Camera-type eye (tissue), 1 donor: ENCODE data around the gene CFAP73. TPM values are rescaled to one million over a fixed set of nuclear protein-coding genes. Genes with fewer than 3 reads are reported as not detected.

ENCODE experiments used
- total RNA-seq: library from RNA; depleted of rRNA; stranded (reverse); fragments of >200 nt; gene quantifications from one replicate; pipeline ENCODE4 v1.2.3, GENCODE V29; 2014

Gene CFAP73
- total RNA-seq = not detected

DNA sequence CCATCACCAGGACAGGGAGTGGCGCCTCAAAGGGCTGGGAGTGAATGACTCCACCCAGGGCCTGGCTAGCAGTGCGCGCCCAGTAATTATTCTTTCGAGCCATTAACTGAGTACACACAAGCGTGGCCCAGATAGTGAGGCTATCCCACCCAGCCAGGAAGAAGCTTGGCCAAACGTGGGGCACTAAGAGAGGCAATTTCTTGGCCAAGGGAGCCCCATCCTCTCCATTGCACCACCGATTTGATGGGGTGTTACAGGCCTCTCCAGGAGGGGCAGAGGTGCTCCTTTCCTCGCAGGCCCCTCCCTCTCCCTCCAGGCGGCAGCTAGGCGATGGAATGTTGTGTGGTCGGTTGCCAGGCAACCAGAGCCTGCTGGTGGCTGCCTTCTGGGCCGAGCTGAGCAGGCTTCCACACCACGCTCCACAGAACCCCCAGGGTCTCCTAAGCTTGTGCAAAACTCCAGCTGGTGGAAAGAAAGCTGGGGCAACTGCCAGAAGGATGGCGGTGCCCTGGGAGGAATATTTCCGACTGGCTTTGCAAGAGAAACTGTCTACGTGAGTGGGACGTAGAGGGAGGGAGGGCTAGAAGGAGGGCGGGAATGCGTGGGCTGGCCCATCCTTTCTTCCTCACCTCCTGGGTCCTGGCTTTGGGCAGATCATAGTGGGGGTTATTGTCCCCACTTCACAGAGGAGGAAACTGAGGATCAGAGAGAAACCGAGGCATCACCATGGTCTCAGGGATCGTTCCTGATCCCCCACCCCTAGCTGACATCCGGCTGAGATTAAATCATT lies at the start of gene CFAP73:
TSS of gene CFAP73 (plus strand) at position 364 of the 790 bp plus-strand sequence. CDS start at position 498, 134 bp downstream.

GRCh38 chr12:113135178-113136127 lies 14.1 kb upstream of the CFAP73 start, which contains the start of gene RASAL1:
Gene RASAL1 (minus strand): TSS chr12:113135761. CDS start chr12:113135462, 299 bp downstream.

DNA sequence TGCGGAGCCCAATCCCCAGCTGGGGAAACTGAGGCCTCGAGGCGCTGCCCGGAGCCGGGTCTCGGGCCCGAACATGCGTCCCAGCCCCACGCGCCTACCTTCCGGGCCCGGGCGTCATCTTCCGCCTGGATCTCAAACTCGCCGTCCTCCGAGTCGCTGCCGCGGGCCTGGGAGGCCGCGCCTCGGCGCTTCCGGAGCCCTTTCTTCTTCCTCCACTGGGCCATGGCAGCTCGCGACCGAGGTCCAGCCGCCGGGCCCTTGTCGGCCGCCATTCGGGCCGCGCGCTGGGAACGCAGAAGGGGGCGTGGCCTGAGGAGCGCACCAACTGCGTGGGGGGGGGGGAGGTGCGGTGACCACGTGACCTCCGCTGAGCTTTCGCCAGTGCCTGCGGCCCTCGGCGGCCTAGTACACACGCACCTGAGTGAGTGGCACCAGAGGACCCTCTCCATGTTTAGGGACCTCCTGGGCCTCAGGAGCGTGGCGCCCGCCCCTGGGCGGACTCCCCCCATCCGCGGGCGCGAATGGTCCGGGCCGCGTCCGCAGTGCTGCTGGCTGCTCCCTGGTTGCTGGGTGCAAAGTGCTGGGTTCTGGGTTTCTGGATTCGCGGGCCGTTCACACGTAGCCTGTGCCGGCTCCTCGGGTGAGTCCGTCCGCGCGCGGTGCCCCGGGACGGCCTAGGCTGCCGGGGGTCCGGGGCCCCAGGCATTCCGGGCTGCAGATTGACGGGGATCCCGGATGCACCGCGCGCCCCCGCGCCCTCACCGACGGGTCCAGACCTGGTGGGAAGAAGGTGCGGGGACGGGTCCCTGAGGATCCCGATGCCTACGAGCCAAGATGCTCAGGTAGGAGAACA lies 35.9 kb downstream of the CFAP73 start, which contains the start of the genes DDX54 and RITA1:
TSS of gene DDX54 (minus strand) at position 299 of the 853 bp plus-strand sequence. CDS start at position 272, 27 bp downstream.
TSS of gene RITA1 (plus strand) at position 542 of the 853 bp plus-strand sequence. CDS start 1,026 bp downstream, outside the sequence.

Other genes with a start within 250 kb of the CFAP73 start
- 5.7 TPM for gene OAS1, start 242.8 kb upstream of the CFAP73 start, total RNA-seq
- 10.3 TPM for gene OAS3, start 211.2 kb upstream of the CFAP73 start, total RNA-seq
- gene OAS2, start 171.2 kb upstream of the CFAP73 start, total RNA-seq = 3.4 TPM
- gene DTX1, start 93.0 kb upstream of the CFAP73 start, total RNA-seq = 19.1 TPM
- gene RASAL1, start 14.0 kb upstream of the CFAP73 start, total RNA-seq = 2.9 TPM
- 21.4 TPM for gene DDX54, start 35.8 kb downstream of the CFAP73 start, total RNA-seq
- 11.6 TPM for gene RITA1, start 36.0 kb downstream of the CFAP73 start, total RNA-seq
- 16.7 TPM for gene TPCN1, start 71.7 kb downstream of the CFAP73 start, total RNA-seq
- gene SLC8B1, start 185.4 kb downstream of the CFAP73 start, total RNA-seq = 18.6 TPM
- gene PLBD2, start 208.9 kb downstream of the CFAP73 start, total RNA-seq = 21.4 TPM